Ectodermal cell (in vitro differentiated cells): Measurements from ENCODE around the gene VDAC2.
A peak's percentile ranks its signal among the peaks of the same experiment; 100 is the strongest.

ENCODE experiments used
- H3K27ac ChIP-seq: 2 replicates; pipeline ENCODE4 v1.7.0; 2013; ENCODE audit warnings: mild to moderate bottlenecking, low read depth, low read length; ENCODE audit not compliant: insufficient read depth, poor library complexity, severe bottlenecking
- H3K27me3 ChIP-seq: 2 replicates; pipeline ENCODE4 v1.7.0; 2013; ENCODE audit warnings: mild to moderate bottlenecking, low read length; ENCODE audit not compliant: insufficient read depth, control insufficient read depth, poor library complexity, severe bottlenecking
- H3K36me3 ChIP-seq: one replicate; pipeline ENCODE4 v1.7.0; 2013; ENCODE audit warnings: low read length; ENCODE audit not compliant: control insufficient read depth, insufficient read depth
- H3K4me1 ChIP-seq: one replicate; pipeline ENCODE4 v1.7.0; 2013; ENCODE audit warnings: low read length; ENCODE audit not compliant: control insufficient read depth, insufficient read depth
- H3K4me3 ChIP-seq: 2 replicates; pipeline ENCODE4 v1.7.0; 2013; ENCODE audit warnings: low read depth, low read length, control low read depth; ENCODE audit not compliant: insufficient read depth
- H3K9me3 ChIP-seq: 2 replicates; pipeline ENCODE4 v1.7.0; 2013; ENCODE audit warnings: mild to moderate bottlenecking, low read length, moderate library complexity; ENCODE audit not compliant: control insufficient read depth
- WGBS, 2 experiments: methylation state at CpG; one replicate each; pipeline ENCODE4 v1.1.7; 2013; ENCODE audit warnings: missing lambda C conversion rate in 2 of 2; 5-methylcytosine and 5-hydroxymethylcytosine counted together

Gene VDAC2

GRCh38 chr10:75228834-75229233, 18.2 kb downstream of the VDAC2 start:
- Histone ChIP-seq H3K27me3 (no peaks in the 10 kb centered on the region), H3K4me1 (peaks cover 34% of the 10 kb centered on the region), H3K27ac (no peak overlapping the region), H3K4me3 (no peak overlapping the region), H3K36me3 (peaks cover 21% of the 10 kb centered on the region), H3K9me3 (no peaks in the 10 kb centered on the region)
- WGBS, 2 experiments, result 88 to 89% methylated on average over 4 of the region's 4 CpGs

- Histone ChIP-seq H3K4me1 (peaks cover 23% of the 10 kb centered on the region), H3K4me3 (no peak overlapping the region), H3K9me3 (no peaks in the 10 kb centered on the region), H3K27ac (no peak overlapping the region), H3K27me3 (peaks cover 3% of the 10 kb centered on the region), H3K36me3 (peaks cover 18% of the 10 kb centered on the region)
- 93 to 100% methylated on average over 2 to 3 of the region's 3 CpGs for WGBS, 2 experiments
Measured at GRCh38 chr10:75229971-75230370, 19.4 kb downstream of the VDAC2 start.

GRCh38 chr10:75230600-75231038, 20.0 kb downstream of the VDAC2 start:
- Histone ChIP-seq H3K27ac (no peak overlapping the region), H3K4me1 (peaks cover 18% of the 10 kb centered on the region), H3K4me3 (no peak overlapping the region), H3K9me3 (no peaks in the 10 kb centered on the region), H3K27me3 (peaks cover 8% of the 10 kb centered on the region), H3K36me3 (peaks cover 18% of the 10 kb centered on the region)
- 33 to 40% methylated on average over 3 of the region's 5 CpGs for WGBS, 2 experiments

GRCh38 chr10:75231672-75232581, 21.3 kb downstream of the VDAC2 start:
- WGBS, 2 experiments, result 88 to 97% methylated on average over 4 of the region's 4 CpGs
- peaks cover 7% of the 10 kb centered on the region for H3K4me1 ChIP-seq
- no peak overlapping the region for H3K4me3 ChIP-seq
- no peaks in the 10 kb centered on the region for H3K9me3 ChIP-seq
- H3K36me3 ChIP-seq, result peaks cover 14% of the 10 kb centered on the region
- no peak overlapping the region for H3K27ac ChIP-seq
- peaks cover 8% of the 10 kb centered on the region for H3K27me3 ChIP-seq

GRCh38 chr10:75233444-75234016, 22.9 kb downstream of the VDAC2 start:
- no peaks in the 10 kb centered on the region for H3K4me1 ChIP-seq
- H3K9me3 ChIP-seq, result no peaks in the 10 kb centered on the region
- H3K27me3 ChIP-seq, result peaks cover 8% of the 10 kb centered on the region
- H3K4me3 ChIP-seq, result peak overlapping the region; percentile 38
- no peak overlapping the region for H3K27ac ChIP-seq
- WGBS, 2 experiments, result 60 to 61% methylated on average over 14 of the region's 14 CpGs
- peaks cover 14% of the 10 kb centered on the region for H3K36me3 ChIP-seq

GRCh38 chr10:75234017-75234682, 23.6 kb downstream of the VDAC2 start:
- peaks cover 14% of the 10 kb centered on the region for H3K36me3 ChIP-seq
- H3K27me3 ChIP-seq, result peaks cover 8% of the 10 kb centered on the region
- no peak overlapping the region for H3K27ac ChIP-seq
- H3K4me1 ChIP-seq, result no peaks in the 10 kb centered on the region
- WGBS, 2 experiments, result 2% methylated on average over 48 of the region's 48 CpGs
- H3K4me3 ChIP-seq, result peak overlapping the region; percentile 38
- H3K9me3 ChIP-seq, result no peaks in the 10 kb centered on the region

GRCh38 chr10:75234683-75235374, 24.2 kb downstream of the VDAC2 start:
- no peak overlapping the region for H3K27ac ChIP-seq
- 1% methylated on average over 62 of the region's 62 CpGs for WGBS, 2 experiments

GRCh38 chr10:75235375-75236177, 25.0 kb downstream of the VDAC2 start, which contains the start of gene COMTD1:
COMTD1 (minus strand) TSS chr10:75235957; CDS start chr10:75235928, 29 bp downstream.
- 0% methylated on average over 76 of the region's 76 CpGs for WGBS, 2 experiments
- Histone ChIP-seq H3K36me3 (peaks cover 14% of the 10 kb centered on the region), H3K27ac (no peak within 1 kb of the TSS)

More at GRCh38 chr10:75234683-75235374, 24.2 kb downstream of the VDAC2 start:
- H3K36me3 ChIP-seq, result peaks cover 14% of the 10 kb centered on the region
- peaks cover 8% of the 10 kb centered on the region for H3K27me3 ChIP-seq
- no peaks in the 10 kb centered on the region for H3K9me3 ChIP-seq
- no peaks in the 10 kb centered on the region for H3K4me1 ChIP-seq
- H3K4me3 ChIP-seq, result peak overlapping the region; percentile 38

GRCh38 chr10:75236178-75236825, 25.7 kb downstream of the VDAC2 start:
- H3K9me3 ChIP-seq, result no peaks in the 10 kb centered on the region
- H3K4me3 ChIP-seq, result no peak overlapping the region
- peaks cover 8% of the 10 kb centered on the region for H3K27me3 ChIP-seq
- 61 to 67% methylated on average over 11 to 12 of the region's 12 CpGs for WGBS, 2 experiments
- no peaks in the 10 kb centered on the region for H3K4me1 ChIP-seq
- peaks cover 12% of the 10 kb centered on the region for H3K36me3 ChIP-seq
- no peak overlapping the region for H3K27ac ChIP-seq

More at GRCh38 chr10:75235375-75236177, 25.0 kb downstream of the VDAC2 start, which contains the start of gene COMTD1:
- H3K9me3 ChIP-seq, result no peaks in the 10 kb centered on the region
- no peaks in the 10 kb centered on the region for H3K4me1 ChIP-seq
- H3K4me3 ChIP-seq, result peak within 1 kb of the TSS; percentile 38
- peaks cover 8% of the 10 kb centered on the region for H3K27me3 ChIP-seq
